Measurements from ENCODE around the gene RASGRF1.

- TF ChIP-seq, protein P1, sequence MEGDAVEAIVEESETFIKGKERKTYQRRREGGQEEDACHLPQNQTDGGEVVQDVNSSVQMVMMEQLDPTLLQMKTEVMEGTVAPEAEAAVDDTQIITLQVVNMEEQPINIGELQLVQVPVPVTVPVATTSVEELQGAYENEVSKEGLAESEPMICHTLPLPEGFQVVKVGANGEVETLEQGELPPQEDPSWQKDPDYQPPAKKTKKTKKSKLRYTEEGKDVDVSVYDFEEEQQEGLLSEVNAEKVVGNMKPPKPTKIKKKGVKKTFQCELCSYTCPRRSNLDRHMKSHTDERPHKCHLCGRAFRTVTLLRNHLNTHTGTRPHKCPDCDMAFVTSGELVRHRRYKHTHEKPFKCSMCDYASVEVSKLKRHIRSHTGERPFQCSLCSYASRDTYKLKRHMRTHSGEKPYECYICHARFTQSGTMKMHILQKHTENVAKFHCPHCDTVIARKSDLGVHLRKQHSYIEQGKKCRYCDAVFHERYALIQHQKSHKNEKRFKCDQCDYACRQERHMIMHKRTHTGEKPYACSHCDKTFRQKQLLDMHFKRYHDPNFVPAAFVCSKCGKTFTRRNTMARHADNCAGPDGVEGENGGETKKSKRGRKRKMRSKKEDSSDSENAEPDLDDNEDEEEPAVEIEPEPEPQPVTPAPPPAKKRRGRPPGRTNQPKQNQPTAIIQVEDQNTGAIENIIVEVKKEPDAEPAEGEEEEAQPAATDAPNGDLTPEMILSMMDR (IDR thresholded peaks at IDR 0.05; ENCODE audit: low read depth, low read length) = no peak
- TF ChIP-seq EZH2phosphoT487 (IDR thresholded peaks at IDR 0.05; ENCODE audit: low read depth) = no peak
Measured at GRCh38 chr15:78991476-78991875, 99.1 kb downstream of the RASGRF1 start.

Data from OCI-LY3 (cell line).